Activated CD4-positive, alpha-beta T cell treated with anti-CD3 and anti-CD28 coated beads, Interleukin-2, amount 50 U/mL, for 16 hours (primary cell): ENCODE results near the gene TENT4A.

ENCODE experiments used
- DNase-seq: peaks from one replicate; pipeline ENCODE4 v3.0.0-alpha.2; 2020

The TENT4A gene

GRCh38 chr5:6775571-6775970 is 62.3 kb downstream of the TENT4A start:
- no peak for DNase-seq

GRCh38 chr5:6780802-6781391 is 67.7 kb downstream of the TENT4A start:
- peak; percentile 32 for DNase-seq

- no peak for DNase-seq
Observed at GRCh38 chr5:6781716-6782115, 68.5 kb downstream of the TENT4A start.

- DNase-seq: no peak
Observed at GRCh38 chr5:6783787-6784186, 70.6 kb downstream of the TENT4A start.

GRCh38 chr5:6784481-6784880 is 71.2 kb downstream of the TENT4A start:
- no peak for DNase-seq

GRCh38 chr5:6785161-6785860 is 72.1 kb downstream of the TENT4A start:
- DNase-seq: no peak

- no peak for DNase-seq
Observed at GRCh38 chr5:6785861-6786180, 72.6 kb downstream of the TENT4A start.

GRCh38 chr5:6786786-6787495 is 73.7 kb downstream of the TENT4A start:
- no peak for DNase-seq

- DNase-seq: no peak
Observed at GRCh38 chr5:6787941-6788340, 74.7 kb downstream of the TENT4A start.

- no peak for DNase-seq
Observed at GRCh38 chr5:6788439-6788838, 75.2 kb downstream of the TENT4A start.

GRCh38 chr5:6788956-6789649 is 75.9 kb downstream of the TENT4A start:
- no peak for DNase-seq

GRCh38 chr5:6790346-6790865 is 77.2 kb downstream of the TENT4A start:
- DNase-seq: no peak

- DNase-seq: no peak
Observed at GRCh38 chr5:6791031-6791430, 77.8 kb downstream of the TENT4A start.

- DNase-seq: no peak
Observed at GRCh38 chr5:6792376-6792775, 79.1 kb downstream of the TENT4A start.

- DNase-seq: no peak
Observed at GRCh38 chr5:6792911-6793471, 79.8 kb downstream of the TENT4A start.

GRCh38 chr5:6801236-6801635 is 88.0 kb downstream of the TENT4A start:
- no peak for DNase-seq

- DNase-seq: no peak
Observed at GRCh38 chr5:6803981-6804550, 90.8 kb downstream of the TENT4A start.

- DNase-seq: no peak
Observed at GRCh38 chr5:6804766-6805501, 91.7 kb downstream of the TENT4A start.

- DNase-seq: no peak
Observed at GRCh38 chr5:6805841-6806240, 92.6 kb downstream of the TENT4A start.
